ENCODE measurements around the gene MBOAT1.

MBOAT1 gene

GRCh38 chr6:20175810-20176410 lies 36.4 kb downstream of the MBOAT1 start:
- no peak for TF ChIP-seq TEAD4 (IDR thresholded peaks at IDR 0.05)
- TF ChIP-seq EGR1 (IDR thresholded peaks at IDR 0.05), result no peak
- TF ChIP-seq RAD21 (IDR thresholded peaks at IDR 0.05; ENCODE audit: low read depth), result no peak
- TF ChIP-seq YY1 (IDR thresholded peaks at IDR 0.05; ENCODE audit: low read depth), result no peak
- TF ChIP-seq EP300 (IDR thresholded peaks at IDR 0.05; ENCODE audit: borderline replicate concordance), result no peak
- no peak for TF ChIP-seq TCF12 (IDR thresholded peaks at IDR 0.05; ENCODE audit: low read depth)
- no peak for TF ChIP-seq MAX (IDR thresholded peaks at IDR 0.05)
- TF ChIP-seq FOXM1 (IDR thresholded peaks at IDR 0.05; ENCODE audit: borderline replicate concordance, low read depth), result no peak
- no peak for TF ChIP-seq REST (IDR thresholded peaks at IDR 0.05; ENCODE audit: low read depth)
- TF ChIP-seq CEBPB (IDR thresholded peaks at IDR 0.05), result no peak
- TF ChIP-seq USF1 (IDR thresholded peaks at IDR 0.05), result no peak
- TF ChIP-seq NFIC (IDR thresholded peaks at IDR 0.05), result no peak
- no peak for TF ChIP-seq ZBTB7A (IDR thresholded peaks at IDR 0.05; ENCODE audit: low read depth)
- no peak for TF ChIP-seq TAF1 (IDR thresholded peaks at IDR 0.05; ENCODE audit: low read depth)
- no peak for TF ChIP-seq CREB1 (IDR thresholded peaks at IDR 0.05; ENCODE audit: low read depth)

- no peak for TF ChIP-seq TEAD4 (IDR thresholded peaks at IDR 0.05)
- TF ChIP-seq MAX (IDR thresholded peaks at IDR 0.05), result no peak
- TF ChIP-seq TCF12 (IDR thresholded peaks at IDR 0.05; ENCODE audit: low read depth), result no peak
- TF ChIP-seq FOXM1 (IDR thresholded peaks at IDR 0.05; ENCODE audit: borderline replicate concordance, low read depth), result no peak
- TF ChIP-seq REST (IDR thresholded peaks at IDR 0.05; ENCODE audit: low read depth), result no peak
- TF ChIP-seq YY1 (IDR thresholded peaks at IDR 0.05; ENCODE audit: low read depth), result no peak
- TF ChIP-seq TAF1 (IDR thresholded peaks at IDR 0.05; ENCODE audit: low read depth), result no peak
- no peak for TF ChIP-seq USF1 (IDR thresholded peaks at IDR 0.05)
- no peak for TF ChIP-seq NFIC (IDR thresholded peaks at IDR 0.05)
- TF ChIP-seq EP300 (IDR thresholded peaks at IDR 0.05; ENCODE audit: borderline replicate concordance), result no peak
- no peak for TF ChIP-seq EGR1 (IDR thresholded peaks at IDR 0.05)
- TF ChIP-seq CEBPB (IDR thresholded peaks at IDR 0.05), result no peak
- TF ChIP-seq ZBTB7A (IDR thresholded peaks at IDR 0.05; ENCODE audit: low read depth), result no peak
- TF ChIP-seq CREB1 (IDR thresholded peaks at IDR 0.05; ENCODE audit: low read depth), result no peak
- TF ChIP-seq RAD21 (IDR thresholded peaks at IDR 0.05; ENCODE audit: low read depth), result no peak
Observed at GRCh38 chr6:20173833-20174792, 38.2 kb downstream of the MBOAT1 start.

- TF ChIP-seq CREB1 (IDR thresholded peaks at IDR 0.05; ENCODE audit: low read depth), result no peak
- no peak for TF ChIP-seq EGR1 (IDR thresholded peaks at IDR 0.05)
- TF ChIP-seq TAF1 (IDR thresholded peaks at IDR 0.05; ENCODE audit: low read depth), result no peak
- no peak for TF ChIP-seq NFIC (IDR thresholded peaks at IDR 0.05)
- no peak for TF ChIP-seq FOXM1 (IDR thresholded peaks at IDR 0.05; ENCODE audit: borderline replicate concordance, low read depth)
- no peak for TF ChIP-seq USF1 (IDR thresholded peaks at IDR 0.05)
- no peak for TF ChIP-seq ZBTB7A (IDR thresholded peaks at IDR 0.05; ENCODE audit: low read depth)
- TF ChIP-seq CEBPB (IDR thresholded peaks at IDR 0.05), result no peak
- TF ChIP-seq MAX (IDR thresholded peaks at IDR 0.05), result no peak
- no peak for TF ChIP-seq TEAD4 (IDR thresholded peaks at IDR 0.05)
- no peak for TF ChIP-seq TCF12 (IDR thresholded peaks at IDR 0.05; ENCODE audit: low read depth)
- no peak for TF ChIP-seq EP300 (IDR thresholded peaks at IDR 0.05; ENCODE audit: borderline replicate concordance)
- no peak for TF ChIP-seq YY1 (IDR thresholded peaks at IDR 0.05; ENCODE audit: low read depth)
- TF ChIP-seq REST (IDR thresholded peaks at IDR 0.05; ENCODE audit: low read depth), result no peak
Observed at GRCh38 chr6:20172842-20173456, 39.3 kb downstream of the MBOAT1 start.
